Measurements from ENCODE around the gene ZC3H4.
"Not testable (repeated sequence)": the region's sequence is repeated elsewhere in the genome, so short reads cannot be mapped to it uniquely, and the experiment has no call there.

ZC3H4 gene

GRCh38 chr19:47112997-47113849, at the start of gene ZC3H4:
Gene ZC3H4 (minus strand): TSS chr19:47113776. CDS start chr19:47112584, 1,192 bp downstream.
- peak; percentile 99 for DNase-seq (ENCODE audit: low spot score)

- no peak for DNase-seq (ENCODE audit: low spot score)
Measured at GRCh38 chr19:47161876-47162489, 48.4 kb upstream of the ZC3H4 start.

GRCh38 chr19:47158879-47159503, 45.4 kb upstream of the ZC3H4 start:
- DNase-seq (ENCODE audit: low spot score) = peak; percentile 71

GRCh38 chr19:47158367-47158791, 44.8 kb upstream of the ZC3H4 start:
- DNase-seq (ENCODE audit: low spot score) = no peak

GRCh38 chr19:47157431-47158321, 44.1 kb upstream of the ZC3H4 start:
- peak; percentile 88 for DNase-seq (ENCODE audit: low spot score)

- DNase-seq (ENCODE audit: low spot score) = no peak
Measured at GRCh38 chr19:47156861-47157430, 43.4 kb upstream of the ZC3H4 start.

- no peak for DNase-seq (ENCODE audit: low spot score)
Measured at GRCh38 chr19:47155148-47155547, 41.6 kb upstream of the ZC3H4 start.

- DNase-seq (ENCODE audit: low spot score) = no peak
Measured at GRCh38 chr19:47153266-47153665, 39.7 kb upstream of the ZC3H4 start.

GRCh38 chr19:47152632-47153031, 39.1 kb upstream of the ZC3H4 start:
- no peak for DNase-seq (ENCODE audit: low spot score)

- DNase-seq (ENCODE audit: low spot score) = no peak
Measured at GRCh38 chr19:47152205-47152604, 38.6 kb upstream of the ZC3H4 start.

GRCh38 chr19:47151627-47152026, 38.1 kb upstream of the ZC3H4 start:
- DNase-seq (ENCODE audit: low spot score) = no peak

- DNase-seq (ENCODE audit: low spot score) = no peak
Measured at GRCh38 chr19:47146920-47147319, 33.3 kb upstream of the ZC3H4 start.

GRCh38 chr19:47145639-47146486, 32.3 kb upstream of the ZC3H4 start:
- no peak for DNase-seq (ENCODE audit: low spot score)

- DNase-seq (ENCODE audit: low spot score) = no peak
Measured at GRCh38 chr19:47144630-47145029, 31.1 kb upstream of the ZC3H4 start.

- DNase-seq (ENCODE audit: low spot score) = no peak
Measured at GRCh38 chr19:47143322-47144073, 29.9 kb upstream of the ZC3H4 start.

GRCh38 chr19:47142779-47143178, 29.2 kb upstream of the ZC3H4 start:
- no peak for DNase-seq (ENCODE audit: low spot score)

- DNase-seq (ENCODE audit: low spot score) = no peak
Measured at GRCh38 chr19:47141695-47142094, 28.1 kb upstream of the ZC3H4 start.

- not testable (repeated sequence) for DNase-seq (ENCODE audit: low spot score)
Measured at GRCh38 chr19:47141252-47141651, 27.7 kb upstream of the ZC3H4 start.

- no peak for DNase-seq (ENCODE audit: low spot score)
Measured at GRCh38 chr19:47135156-47135555, 21.6 kb upstream of the ZC3H4 start.

GRCh38 chr19:47134545-47134944, 21.0 kb upstream of the ZC3H4 start:
- no peak for DNase-seq (ENCODE audit: low spot score)

Measured in kidney capillary endothelial cell (primary cell).